GM18499 (cell line): ENCODE measurements around the gene CYP2C19.
"Not testable (repeated sequence)": the region's sequence is repeated elsewhere in the genome, so short reads cannot be mapped to it uniquely, and the experiment has no call there.

Source experiments
- ATAC-seq: cut with Tn5 transposase; IDR thresholded peaks from one replicate; pipeline ENCODE4 v1.9.1; 2021; ENCODE audit warnings: moderate number of reproducible peaks; ENCODE audit not compliant: insufficient read depth, unreplicated experiment

Gene CYP2C19

GRCh38 chr10:94859086-94859485 lies 96.6 kb downstream of the CYP2C19 start:
- ATAC-seq, result no peak

- ATAC-seq, result no peak
Measured at GRCh38 chr10:94878649-94879048, 116.2 kb downstream of the CYP2C19 start.

GRCh38 chr10:94879214-94879613 lies 116.7 kb downstream of the CYP2C19 start:
- ATAC-seq, result no peak

- no peak for ATAC-seq
Measured at GRCh38 chr10:94889123-94889522, 126.6 kb downstream of the CYP2C19 start.

GRCh38 chr10:94890264-94891022 lies 128.0 kb downstream of the CYP2C19 start:
- no peak for ATAC-seq

GRCh38 chr10:94898414-94898813 lies 135.9 kb downstream of the CYP2C19 start:
- ATAC-seq, result not testable (repeated sequence)

GRCh38 chr10:94902080-94902479 lies 139.6 kb downstream of the CYP2C19 start:
- ATAC-seq, result no peak

GRCh38 chr10:94902570-94902969 lies 140.1 kb downstream of the CYP2C19 start:
- no peak for ATAC-seq
